GM19351 (cell line): ENCODE data around the gene GRIK2.

Experiments
- ATAC-seq: cut with Tn5 transposase; IDR thresholded peaks from one replicate; pipeline ENCODE4 v1.9.1; 2021; ENCODE audit warnings: mild to moderate bottlenecking, moderate library complexity; ENCODE audit not compliant: unreplicated experiment

The GRIK2 gene

GRCh38 chr6:101454106-101454676 lies 60.7 kb downstream of the GRIK2 start:
- no peak for ATAC-seq

GRCh38 chr6:101458336-101458735 lies 64.8 kb downstream of the GRIK2 start:
- no peak for ATAC-seq

GRCh38 chr6:101458826-101459225 lies 65.3 kb downstream of the GRIK2 start:
- no peak for ATAC-seq

GRCh38 chr6:101462576-101462975 lies 69.1 kb downstream of the GRIK2 start:
- no peak for ATAC-seq

- ATAC-seq: no peak
Measured at GRCh38 chr6:101465863-101466262, 72.4 kb downstream of the GRIK2 start.

GRCh38 chr6:101477436-101477835 lies 83.9 kb downstream of the GRIK2 start:
- ATAC-seq: no peak

- ATAC-seq: no peak
Measured at GRCh38 chr6:101478891-101479290, 85.4 kb downstream of the GRIK2 start.

GRCh38 chr6:101482606-101483005 lies 89.1 kb downstream of the GRIK2 start:
- ATAC-seq: no peak

- ATAC-seq: no peak
Measured at GRCh38 chr6:101484781-101485180, 91.3 kb downstream of the GRIK2 start.

- ATAC-seq: no peak
Measured at GRCh38 chr6:101486124-101486523, 92.6 kb downstream of the GRIK2 start.

- ATAC-seq: no peak
Measured at GRCh38 chr6:101486726-101487125, 93.2 kb downstream of the GRIK2 start.

GRCh38 chr6:101489456-101489855 lies 95.9 kb downstream of the GRIK2 start:
- no peak for ATAC-seq

- no peak for ATAC-seq
Measured at GRCh38 chr6:101490857-101491256, 97.3 kb downstream of the GRIK2 start.

GRCh38 chr6:101502818-101503217 lies 109.3 kb downstream of the GRIK2 start:
- ATAC-seq: no peak

- no peak for ATAC-seq
Measured at GRCh38 chr6:101509536-101509935, 116.0 kb downstream of the GRIK2 start.

GRCh38 chr6:101513181-101513580 lies 119.7 kb downstream of the GRIK2 start:
- no peak for ATAC-seq

- ATAC-seq: no peak
Measured at GRCh38 chr6:101516578-101516977, 123.1 kb downstream of the GRIK2 start.

- ATAC-seq: peak; percentile 85
Measured at GRCh38 chr6:101517632-101518031, 124.1 kb downstream of the GRIK2 start.

- no peak for ATAC-seq
Measured at GRCh38 chr6:101522254-101522653, 128.7 kb downstream of the GRIK2 start.

GRCh38 chr6:101527467-101527866 lies 134.0 kb downstream of the GRIK2 start:
- no peak for ATAC-seq

GRCh38 chr6:101528801-101529200 lies 135.3 kb downstream of the GRIK2 start:
- no peak for ATAC-seq

- no peak for ATAC-seq
Measured at GRCh38 chr6:101531538-101531937, 138.0 kb downstream of the GRIK2 start.

- no peak for ATAC-seq
Measured at GRCh38 chr6:101534386-101534785, 140.9 kb downstream of the GRIK2 start.
